ENCODE data around the gene SULT1C2. TPM values are rescaled to one million over a fixed set of nuclear protein-coding genes. Genes with fewer than 3 reads are reported as not detected.

The SULT1C2 gene
- total and polyA plus RNA-seq, 9 of the 15 experiments (the other 6 are each of a cell fraction or from before 2014, with no cell fraction given) = 0.22 TPM; not detected in 8

- TF ChIP-seq ELF2 (CRISPR knock-in tag; IDR thresholded peaks at IDR 0.05) = no peak
- no peak for TF ChIP-seq ZBTB11 (CRISPR knock-in tag; IDR thresholded peaks at IDR 0.05)
- TF ChIP-seq EZH2 (IDR thresholded peaks at IDR 0.05; ENCODE audit: borderline replicate concordance, low read depth, low read length) = no peak
- no peak for TF ChIP-seq CSDE1 (IDR thresholded peaks at IDR 0.05)
- no peak for TF ChIP-seq KDM5B (IDR thresholded peaks at IDR 0.05; ENCODE audit: insufficient replicate concordance, low read depth, low read length)
- no peak for TF ChIP-seq ZNF445 (CRISPR knock-in tag; IDR thresholded peaks at IDR 0.05; ENCODE audit: low read depth)
- no peak for TF ChIP-seq ZC3H4 (CRISPR knock-in tag; IDR thresholded peaks at IDR 0.05; ENCODE audit: borderline replicate concordance)
Measured at GRCh38 chr2:108244667-108245414, 43.9 kb upstream of the SULT1C2 start (continued).
